HEK293 (cell line): Measurements from ENCODE around the gene HSPG2.

Source experiments
- CTCF ChIA-PET: fragments of 350-600 bp; formaldehyde crosslinking; extraction: SDS; loops from one replicate; lab custom pipeline; 2021; ENCODE audit warnings: antibody characterized with exemption; lab: Yijun Ruan, JAX
- POLR2A ChIA-PET: fragments of 300-600 bp; formaldehyde crosslinking; extraction: SDS; loops from one replicate; lab custom pipeline; 2020; ENCODE audit warnings: antibody characterized with exemption, inconsistent platforms; lab: Yijun Ruan, JAX
- H3K27ac ChIP-seq: fragments of 200-500 bp; sonication (Bioruptor generic); 2 replicates; pipeline ENCODE4 v1.5.1; 2014; ENCODE audit warnings: low read depth, low read length, control low read depth, inconsistent platforms; ENCODE audit errors: extremely low read depth
- H3K36me3 ChIP-seq, 2 experiments: fragments of 200-500 bp in 1 of 2; sonication (Bioruptor generic) in 1 of 2; 1 replicate in 1 of 2; 2 replicates in 1 of 2; pipeline ENCODE4 v1.5.1; 2014 to 2017; ENCODE audit warnings: inconsistent platforms in 2 of 2, low read length in 2 of 2; ENCODE audit not compliant: control insufficient read depth in 2 of 2, insufficient read depth in 1 of 2
- H3K4me1 ChIP-seq: fragments of 200-500 bp; sonication (Bioruptor generic); 2 replicates; pipeline ENCODE4 v1.5.1; 2014; ENCODE audit warnings: mild to moderate bottlenecking, low read length, inconsistent platforms; ENCODE audit not compliant: control insufficient read depth, insufficient read depth
- H3K4me3 ChIP-seq: 2 replicates; pipeline ENCODE4 v1.5.1; 2011; ENCODE audit warnings: low read depth, mild to moderate bottlenecking, control low read depth, low read length, moderate library complexity
- H3K9me3 ChIP-seq: fragments of 200-500 bp; sonication (Bioruptor generic); 2 replicates; pipeline ENCODE4 v1.5.1; 2014; ENCODE audit warnings: low read depth, low read length, inconsistent platforms; ENCODE audit not compliant: control insufficient read depth, insufficient read depth
- HIC1 ChIP-seq: fragments of 450-650 bp; formaldehyde crosslinking; IDR thresholded peaks from 2 replicates; pipeline ENCODE4 v1.5.1; 2016; ENCODE audit warnings: missing biosample characterization, missing genetic modification characterization
- IKZF3 ChIP-seq: fragments of 450-650 bp; IDR thresholded peaks from 2 replicates; pipeline ENCODE4 v1.5.0; 2018; ENCODE audit warnings: missing biosample characterization, mild to moderate bottlenecking, missing genetic modification characterization, moderate library complexity
- MYNN ChIP-seq: fragments of 450-650 bp; formaldehyde crosslinking; IDR thresholded peaks from 2 replicates; pipeline ENCODE4 v1.5.1; 2016; ENCODE audit warnings: missing biosample characterization, missing genetic modification characterization, borderline replicate concordance
- MZF1 ChIP-seq: fragments of 450-650 bp; formaldehyde crosslinking; IDR thresholded peaks from 2 replicates; pipeline ENCODE4 v1.5.1; 2017; ENCODE audit warnings: missing biosample characterization, missing genetic modification characterization, borderline replicate concordance
- OVOL3 ChIP-seq: fragments of 450-650 bp; formaldehyde crosslinking; IDR thresholded peaks from 2 replicates; pipeline ENCODE4 v1.5.1; 2016; ENCODE audit warnings: missing biosample characterization, missing genetic modification characterization
- PRDM2 ChIP-seq: fragments of 450-650 bp; formaldehyde crosslinking; IDR thresholded peaks from 2 replicates; pipeline ENCODE4 v1.5.1; 2016; ENCODE audit warnings: missing biosample characterization, missing genetic modification characterization, borderline replicate concordance
- PRDM6 ChIP-seq: fragments of 450-650 bp; formaldehyde crosslinking; IDR thresholded peaks from 2 replicates; pipeline ENCODE4 v1.5.1; 2017; ENCODE audit warnings: missing biosample characterization, missing genetic modification characterization
- ZNF140 ChIP-seq: fragments of 450-650 bp; formaldehyde crosslinking; IDR thresholded peaks from 2 replicates; pipeline ENCODE4 v1.5.1; 2016; ENCODE audit warnings: missing biosample characterization, missing genetic modification characterization
- ZNF16 ChIP-seq: fragments of 450-650 bp; formaldehyde crosslinking; IDR thresholded peaks from 2 replicates; pipeline ENCODE4 v1.5.1; 2016; ENCODE audit warnings: low read depth, missing biosample characterization, missing genetic modification characterization
- ZNF169 ChIP-seq: fragments of 450-650 bp; formaldehyde crosslinking; IDR thresholded peaks from 2 replicates; pipeline ENCODE4 v1.5.1; 2016; ENCODE audit warnings: missing biosample characterization, missing genetic modification characterization
- ZNF311 ChIP-seq: fragments of 450-650 bp; formaldehyde crosslinking; IDR thresholded peaks from 2 replicates; pipeline ENCODE4 v1.5.1; 2017; ENCODE audit warnings: missing biosample characterization, missing genetic modification characterization, borderline replicate concordance
- ZNF366 ChIP-seq: fragments of 450-650 bp; formaldehyde crosslinking; conservative IDR thresholded peaks from 2 replicates; pipeline ENCODE4 v1.5.1; 2016; ENCODE audit warnings: missing biosample characterization, missing genetic modification characterization
- ZNF626 ChIP-seq: fragments of 450-650 bp; sonication (Bioruptor Pico); formaldehyde crosslinking; IDR thresholded peaks from 2 replicates; pipeline ENCODE4 v1.5.1; 2018; ENCODE audit warnings: missing biosample characterization, missing genetic modification characterization, inconsistent platforms
- ZNF664 ChIP-seq: fragments of 450-650 bp; formaldehyde crosslinking; IDR thresholded peaks from 2 replicates; pipeline ENCODE4 v1.5.1; 2016; ENCODE audit warnings: missing biosample characterization, missing genetic modification characterization
- ZNF843 ChIP-seq: fragments of 450-650 bp; formaldehyde crosslinking; IDR thresholded peaks from 2 replicates; pipeline ENCODE4 v1.5.1; 2016; ENCODE audit warnings: missing biosample characterization, missing genetic modification characterization
- TF ChIP-seq, protein P1 (sequence below): fragments of 450-650 bp; formaldehyde crosslinking; IDR thresholded peaks from 2 replicates; pipeline ENCODE4 v1.5.1; 2016; ENCODE audit warnings: missing biosample characterization, missing genetic modification characterization
- TF ChIP-seq, protein P2 (sequence below): fragments of 450-650 bp; formaldehyde crosslinking; IDR thresholded peaks from 2 replicates; pipeline ENCODE4 v1.5.1; 2016; ENCODE audit warnings: missing biosample characterization, missing genetic modification characterization

Gene HSPG2

DNA sequence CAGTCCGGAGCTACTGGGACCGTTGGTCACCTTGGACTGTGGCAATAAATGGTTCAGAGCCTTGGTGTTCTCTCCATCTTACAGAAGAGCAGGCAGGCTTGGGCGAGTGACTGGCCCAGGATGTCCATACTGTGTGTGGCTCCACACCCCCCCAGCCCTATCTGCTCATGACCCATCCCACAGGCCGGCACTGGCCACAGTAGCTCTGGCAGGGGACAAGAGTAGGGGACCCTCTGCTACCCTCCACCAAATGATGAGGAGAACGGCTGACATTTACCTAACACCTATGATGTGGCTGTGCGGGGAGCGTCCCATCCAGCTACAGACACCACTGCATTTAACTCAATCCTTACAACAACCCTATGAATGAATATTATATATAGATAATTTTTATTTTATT is 111.7 kb downstream of the HSPG2 start:
- H3K27ac ChIP-seq: no peak overlapping the region
- no peak overlapping the region for H3K4me3 ChIP-seq
- H3K36me3 ChIP-seq: peaks cover 0 to 29% of the 10 kb centered on the region in 2 experiments; a peak in 1 of 3 replicates

DNA sequence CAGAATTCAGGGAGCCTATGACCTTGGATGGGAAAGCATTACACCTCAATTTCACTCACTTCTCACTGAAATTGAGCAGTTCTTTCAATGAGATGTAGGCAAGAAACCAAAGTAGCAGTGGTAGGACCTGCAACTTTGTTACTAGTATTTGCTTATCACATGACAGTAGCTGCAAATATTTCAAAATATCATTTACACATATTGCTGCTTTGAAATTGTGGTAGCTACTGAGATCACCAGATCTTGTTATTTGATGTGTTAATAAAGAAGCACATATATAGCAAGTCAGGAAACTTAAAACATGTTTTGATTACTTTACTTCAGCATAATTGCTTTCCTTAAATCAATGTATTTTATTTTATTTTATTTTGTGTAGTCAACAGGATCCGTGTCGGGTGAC is 112.2 kb downstream of the HSPG2 start:
- ChIA-PET CTCF (no interaction called here), POLR2A (no interaction called here)
- Histone ChIP-seq H3K4me3 (no peak overlapping the region), H3K27ac (no peak overlapping the region), H3K4me1 (no peaks in the 10 kb centered on the region), H3K36me3 (peaks cover 0 to 29% of the 10 kb centered on the region in 2 experiments; a peak in 1 of 3 replicates), H3K9me3 (no peaks in the 10 kb centered on the region)
- TF ChIP-seq IKZF3 (tag by site-specific recombination): no peak
- no peak for TF ChIP-seq ZNF664 (tag by site-specific recombination)
- TF ChIP-seq PRDM2: no peak
- TF ChIP-seq ZNF843 (tag by site-specific recombination): no peak

More for the DNA sequence above, 111.7 kb downstream of the HSPG2 start:
- Histone ChIP-seq H3K4me1 (no peaks in the 10 kb centered on the region), H3K9me3 (no peaks in the 10 kb centered on the region)
- ChIA-PET CTCF (no interaction called here), POLR2A (no interaction called here)
- no peak for TF ChIP-seq ZNF626 (tag by site-specific recombination)
- no peak for TF ChIP-seq ZNF16

GRCh38 chr1:21823980-21824702 is 113.0 kb downstream of the HSPG2 start:
- H3K27ac ChIP-seq: no peak overlapping the region
- no peaks in the 10 kb centered on the region for H3K9me3 ChIP-seq
- peaks cover 0 to 25% of the 10 kb centered on the region in 2 experiments; a peak in 1 of 3 replicates for H3K36me3 ChIP-seq
- no peak overlapping the region for H3K4me3 ChIP-seq
- ChIA-PET CTCF (interaction anchor here (0.7 kb wide), 1 partner anchor 103 kb away, joined by 3 read pairs; no protein-coding TSS in a partner anchor), POLR2A (no interaction called here)
- no peaks in the 10 kb centered on the region for H3K4me1 ChIP-seq
- no peak for TF ChIP-seq PRDM6 (tag by site-specific recombination)
- no peak for TF ChIP-seq ZNF169 (tag by site-specific recombination)
- TF ChIP-seq MYNN (tag by site-specific recombination): no peak
- TF ChIP-seq OVOL3 (tag by site-specific recombination): no peak
- TF ChIP-seq, protein P1, sequence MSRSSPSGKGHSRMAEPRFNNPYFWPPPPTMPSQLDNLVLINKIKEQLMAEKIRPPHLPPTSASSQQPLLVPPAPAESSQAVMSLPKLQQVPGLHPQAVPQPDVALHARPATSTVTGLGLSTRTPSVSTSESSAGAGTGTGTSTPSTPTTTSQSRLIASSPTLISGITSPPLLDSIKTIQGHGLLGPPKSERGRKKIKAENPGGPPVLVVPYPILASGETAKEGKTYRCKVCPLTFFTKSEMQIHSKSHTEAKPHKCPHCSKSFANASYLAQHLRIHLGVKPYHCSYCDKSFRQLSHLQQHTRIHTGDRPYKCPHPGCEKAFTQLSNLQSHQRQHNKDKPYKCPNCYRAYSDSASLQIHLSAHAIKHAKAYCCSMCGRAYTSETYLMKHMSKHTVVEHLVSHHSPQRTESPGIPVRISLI (tag by site-specific recombination): no peak
- no peak for TF ChIP-seq HIC1 (tag by site-specific recombination)
- TF ChIP-seq ZNF366 (tag by site-specific recombination): no peak
- TF ChIP-seq, protein P2, sequence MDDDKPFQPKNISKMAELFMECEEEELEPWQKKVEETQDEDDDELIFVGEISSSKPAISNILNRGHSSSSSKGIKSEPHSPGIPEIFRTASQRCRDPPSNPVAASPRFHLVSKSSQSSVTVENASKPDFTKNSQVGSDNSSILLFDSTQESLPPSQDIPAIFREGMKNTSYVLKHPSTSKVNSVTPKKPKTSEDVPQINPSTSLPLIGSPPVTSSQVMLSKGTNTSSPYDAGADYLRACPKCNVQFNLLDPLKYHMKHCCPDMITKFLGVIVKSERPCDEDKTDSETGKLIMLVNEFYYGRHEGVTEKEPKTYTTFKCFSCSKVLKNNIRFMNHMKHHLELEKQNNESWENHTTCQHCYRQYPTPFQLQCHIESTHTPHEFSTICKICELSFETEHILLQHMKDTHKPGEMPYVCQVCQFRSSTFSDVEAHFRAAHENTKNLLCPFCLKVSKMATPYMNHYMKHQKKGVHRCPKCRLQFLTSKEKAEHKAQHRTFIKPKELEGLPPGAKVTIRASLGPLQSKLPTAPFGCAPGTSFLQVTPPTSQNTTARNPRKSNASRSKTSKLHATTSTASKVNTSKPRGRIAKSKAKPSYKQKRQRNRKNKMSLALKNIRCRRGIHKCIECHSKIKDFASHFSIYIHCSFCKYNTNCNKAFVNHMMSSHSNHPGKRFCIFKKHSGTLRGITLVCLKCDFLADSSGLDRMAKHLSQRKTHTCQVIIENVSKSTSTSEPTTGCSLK: no peak
- TF ChIP-seq ZNF311: no peak
- no peak for TF ChIP-seq MZF1
- no peak for TF ChIP-seq ZNF140 (tag by site-specific recombination)
